VCaP (cell line): ENCODE results near the gene CCDC57.

Source experiments
- H3K27ac ChIP-seq: fragments of 450-650 bp; 2 replicates; pipeline ENCODE4 v1.5.1; 2017
- CTCF ChIP-seq: fragments of 450-650 bp; conservative IDR thresholded peaks from 2 replicates; pipeline ENCODE4 v1.5.1; 2017; ENCODE audit warnings: mild to moderate bottlenecking, moderate library complexity

CCDC57 gene

GRCh38 chr17:82106688-82107305 lies 105.8 kb downstream of the CCDC57 start:
- TF ChIP-seq CTCF: 0 out of 2 replicates have a peak, but pooled peaks have one; percentile 10
- H3K27ac ChIP-seq: peak overlapping the region; percentile 99

GRCh38 chr17:82105882-82106687 lies 106.6 kb downstream of the CCDC57 start:
- TF ChIP-seq CTCF: peak; percentile 81
- peak overlapping the region; percentile 99 for H3K27ac ChIP-seq

- peak overlapping the region; percentile 99 for H3K27ac ChIP-seq
- no peak for TF ChIP-seq CTCF
Measured at GRCh38 chr17:82105417-82105881, 107.2 kb downstream of the CCDC57 start.

GRCh38 chr17:82104797-82105416 lies 107.7 kb downstream of the CCDC57 start:
- TF ChIP-seq CTCF: no peak

GRCh38 chr17:82103553-82104451 lies 108.8 kb downstream of the CCDC57 start:
- H3K27ac ChIP-seq: peak overlapping the region; percentile 99
- TF ChIP-seq CTCF: no peak

More at GRCh38 chr17:82104797-82105416, 107.7 kb downstream of the CCDC57 start:
- peak overlapping the region; percentile 99 for H3K27ac ChIP-seq

- TF ChIP-seq CTCF: no peak
- H3K27ac ChIP-seq: peak overlapping the region; percentile 99
Measured at GRCh38 chr17:82101767-82102679, 110.6 kb downstream of the CCDC57 start.
